ENCODE measurements around the gene DMD.
"Not testable (repeated sequence)": the region's sequence is repeated elsewhere in the genome, so short reads cannot be mapped to it uniquely, and the experiment has no call there.

The DMD gene

GRCh38 chrX:31591355-31591754, 1620.0 kb downstream of the DMD start:
- no peak for DNase-seq (ENCODE audit: low spot score)

DNA sequence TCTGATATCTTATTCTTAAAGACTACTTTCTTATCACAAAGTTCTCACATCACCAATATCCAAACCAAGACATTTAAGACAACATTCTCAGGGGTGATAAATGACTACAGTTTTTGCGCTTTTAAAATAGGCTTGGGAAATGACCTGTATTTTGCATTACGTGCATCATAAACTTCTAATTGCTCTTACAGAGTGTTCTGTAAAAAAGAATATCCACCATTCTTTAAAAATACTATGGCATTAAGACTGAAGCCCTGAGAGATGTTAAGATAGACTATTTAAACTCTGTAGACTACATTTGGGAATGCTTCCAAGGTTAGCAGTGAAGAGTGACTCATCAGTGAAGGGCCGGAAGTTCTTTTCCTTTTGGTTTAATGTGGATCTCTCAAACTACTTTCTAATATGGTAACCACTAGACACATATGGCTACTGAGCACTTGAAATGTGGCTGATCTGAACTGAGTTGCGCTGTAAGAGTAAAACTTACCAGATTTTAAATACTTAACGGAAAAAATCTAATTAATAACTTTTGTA, 1620.7 kb downstream of the DMD start:
- DNase-seq (ENCODE audit: low spot score): no peak

DNA sequence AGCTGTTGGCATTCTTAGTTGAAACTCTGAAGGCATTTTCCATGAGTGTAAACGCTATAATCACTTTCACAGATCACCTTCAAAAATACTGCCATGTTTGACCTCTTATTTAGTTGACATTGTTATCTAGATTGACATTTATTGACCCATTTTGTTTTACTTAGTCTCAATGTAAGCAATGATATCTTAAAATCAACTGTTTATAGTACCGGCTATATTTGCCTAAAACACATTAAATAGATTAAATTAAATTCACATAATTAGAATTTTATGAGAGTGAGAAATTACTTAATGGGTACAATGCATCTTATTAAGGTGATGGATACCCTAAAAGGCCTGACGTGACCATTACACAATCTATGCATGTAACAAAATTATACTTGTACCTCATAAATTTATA, 1621.8 kb downstream of the DMD start:
- no peak for DNase-seq (ENCODE audit: low spot score)

DNA sequence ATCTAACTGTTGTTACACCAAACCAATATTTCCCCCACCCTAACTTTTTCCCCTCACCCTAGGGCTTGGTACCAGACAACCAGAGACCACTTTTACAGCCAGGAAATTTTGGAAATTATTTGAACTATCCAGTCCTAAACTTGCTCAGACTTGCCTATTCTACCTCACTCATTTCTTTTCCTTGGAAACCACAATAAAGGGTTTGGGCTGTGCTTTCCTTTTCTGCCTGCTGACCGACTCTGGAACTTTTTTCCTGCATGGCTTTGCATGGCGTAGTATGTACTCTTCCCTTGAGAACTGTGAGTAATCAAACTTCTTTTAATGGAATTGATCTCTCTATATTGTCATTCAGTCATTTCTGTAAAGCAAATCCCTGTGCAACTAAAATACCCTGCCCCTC, 1623.0 kb downstream of the DMD start:
- no peak for DNase-seq (ENCODE audit: low spot score)

- DNase-seq (ENCODE audit: low spot score): not testable (repeated sequence)
These were observed 1627.5 kb downstream of the DMD start for GRCh38 chrX:31583892-31584291.

DNA sequence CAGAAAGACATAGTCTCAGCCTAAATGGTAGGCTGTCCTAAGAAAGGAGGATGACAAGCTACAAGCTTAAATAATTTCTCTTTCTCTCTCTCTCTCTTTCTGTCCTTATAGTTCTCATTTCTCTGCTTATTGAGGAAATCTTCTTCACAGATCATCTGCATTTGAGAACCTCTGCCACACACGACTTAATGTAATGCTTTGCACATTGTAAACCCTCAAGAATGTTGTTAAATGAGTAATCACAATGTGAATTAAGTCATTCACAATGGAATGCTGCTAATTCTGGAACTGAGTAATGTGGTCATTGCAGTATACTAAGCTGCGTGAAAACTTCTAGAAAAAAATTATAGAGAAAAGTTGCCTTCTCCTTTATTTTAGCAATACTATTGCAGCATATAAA, 1630.6 kb downstream of the DMD start:
- no peak for DNase-seq (ENCODE audit: low spot score)

DNA sequence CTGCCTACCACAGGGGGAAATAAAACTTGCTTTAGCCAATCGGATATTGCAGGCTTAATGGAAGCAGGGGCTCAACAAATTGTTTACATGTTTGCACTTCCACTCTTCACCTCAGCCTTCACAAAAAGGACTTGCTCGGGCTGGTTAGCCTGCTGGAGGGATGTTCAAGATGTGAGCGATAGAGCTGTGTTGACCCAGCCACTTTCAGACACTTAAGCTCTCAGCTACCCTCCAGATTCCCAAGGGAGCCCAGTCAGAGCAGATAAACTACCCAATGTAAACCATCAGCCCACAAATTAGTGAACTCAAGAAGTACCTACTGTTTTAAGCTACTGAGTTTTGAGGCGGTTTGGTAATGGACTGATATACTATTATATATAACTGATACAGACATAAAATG, 1631.1 kb downstream of the DMD start:
- DNase-seq (ENCODE audit: low spot score): no peak

DNA sequence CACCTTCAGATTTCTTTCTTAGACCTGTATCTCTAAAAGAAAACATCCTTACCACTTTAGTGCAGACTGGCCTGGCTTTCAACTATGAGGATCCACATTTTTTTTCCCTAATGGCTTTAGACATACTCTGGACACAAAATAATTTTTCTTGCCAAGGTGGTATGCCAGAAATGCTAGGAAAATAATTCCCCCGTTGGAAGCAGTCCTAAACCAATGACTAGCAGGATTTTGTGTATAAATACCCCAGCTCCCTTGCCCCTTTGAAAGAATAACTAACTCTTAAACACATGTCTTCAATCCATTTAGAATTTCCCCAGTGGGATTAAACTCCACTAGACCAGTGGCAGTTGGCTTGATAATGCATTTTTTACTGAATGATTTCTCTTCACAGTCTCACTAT, 1639.0 kb downstream of the DMD start:
- DNase-seq (ENCODE audit: low spot score): no peak

DNA sequence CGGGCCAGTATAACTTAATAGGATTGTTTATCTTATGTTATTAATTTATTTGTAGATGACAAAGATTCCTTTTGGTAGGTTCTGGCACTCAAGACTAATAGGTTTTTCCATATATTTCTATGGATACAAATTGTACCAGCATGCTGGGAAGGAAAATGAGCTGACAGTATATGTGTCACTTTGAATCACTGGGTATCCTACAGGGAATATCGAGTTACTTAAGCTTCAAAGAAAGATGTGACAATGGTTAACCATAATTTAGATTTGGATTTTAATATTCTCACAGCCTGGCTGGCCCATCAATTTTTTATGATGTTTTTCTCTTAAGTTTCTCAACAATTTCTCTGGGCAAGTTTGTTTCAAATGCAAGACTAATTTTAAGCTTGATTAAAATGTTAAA, 1640.7 kb downstream of the DMD start:
- no peak for DNase-seq (ENCODE audit: low spot score)

DNA sequence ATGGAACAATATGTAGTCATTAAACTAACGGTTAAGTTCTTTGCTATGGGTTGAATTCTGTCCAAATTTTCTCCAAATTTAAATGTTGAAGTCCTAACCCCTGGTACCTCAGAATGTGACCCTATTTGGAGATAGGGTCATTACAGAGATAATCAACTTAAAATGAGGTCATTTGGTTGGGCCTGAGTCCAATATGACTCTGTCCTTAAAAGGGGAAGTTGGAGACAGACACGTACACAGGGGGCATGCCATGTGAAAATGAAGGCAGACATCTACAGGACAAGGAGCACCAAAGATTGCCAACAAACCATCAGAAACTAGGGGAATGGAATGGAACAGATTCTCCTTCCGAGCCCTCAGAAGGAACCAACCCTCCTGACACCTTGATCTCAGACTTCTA, 1647.6 kb downstream of the DMD start:
- peak; percentile 0 for DNase-seq (ENCODE audit: low spot score)

DNA sequence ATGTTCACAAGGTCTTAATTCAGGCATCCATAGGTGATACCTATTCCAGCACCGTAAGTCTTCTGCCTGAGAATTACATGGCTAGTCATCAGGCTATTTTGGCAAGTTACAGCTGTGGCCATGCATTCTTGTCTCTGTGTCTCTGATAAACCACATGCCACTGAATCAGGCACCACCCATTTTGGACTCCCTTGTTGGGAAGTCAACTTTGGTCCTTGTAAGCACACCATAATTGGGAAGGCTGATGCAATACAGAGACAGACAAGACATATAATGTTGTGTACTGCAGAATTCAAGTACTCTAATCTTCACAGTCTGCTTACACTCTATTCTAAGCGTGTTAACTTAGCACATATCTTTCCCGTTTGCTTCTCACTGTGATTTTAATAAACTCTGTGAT, 1655.8 kb downstream of the DMD start:
- DNase-seq (ENCODE audit: low spot score): no peak

DNA sequence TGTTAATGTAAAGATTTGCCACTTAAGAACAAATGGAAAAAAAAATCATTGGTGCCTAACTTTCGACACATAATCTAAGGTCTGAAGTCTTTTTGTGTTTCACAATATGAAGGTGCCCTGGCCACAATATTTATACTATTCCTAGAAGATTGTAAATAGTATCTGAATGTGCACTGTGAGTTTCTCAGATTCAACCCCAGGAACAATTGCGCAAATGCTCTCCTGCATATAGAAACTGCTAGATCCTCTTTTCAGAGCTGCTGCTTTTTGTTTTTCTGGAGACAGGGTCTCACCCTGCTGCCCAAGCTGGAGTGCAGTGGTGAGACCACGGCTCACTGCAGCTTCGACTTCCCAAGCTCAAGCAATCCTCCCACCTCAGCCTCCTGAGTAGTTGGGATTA, 1659.4 kb downstream of the DMD start:
- no peak for DNase-seq (ENCODE audit: low spot score)

DNA sequence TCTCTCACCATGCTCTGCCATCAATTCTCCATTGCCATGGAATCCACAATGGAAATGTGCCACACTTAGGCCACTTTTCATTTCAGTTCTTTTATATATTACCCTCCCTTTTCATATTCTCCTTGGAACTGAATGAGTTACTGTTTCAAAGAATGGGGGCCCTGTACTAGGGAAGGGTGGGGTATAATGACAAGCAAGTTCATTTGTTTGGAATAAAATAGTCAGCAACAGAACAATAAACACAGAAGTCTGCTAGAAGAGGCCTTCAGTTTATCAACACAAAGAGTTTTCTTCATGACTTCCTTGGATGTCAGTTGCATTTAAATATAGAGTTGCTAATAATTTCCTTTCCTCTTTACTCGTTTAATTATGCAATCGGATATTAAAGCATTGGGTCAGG, 1661.2 kb downstream of the DMD start:
- no peak for DNase-seq (ENCODE audit: low spot score)

DNA sequence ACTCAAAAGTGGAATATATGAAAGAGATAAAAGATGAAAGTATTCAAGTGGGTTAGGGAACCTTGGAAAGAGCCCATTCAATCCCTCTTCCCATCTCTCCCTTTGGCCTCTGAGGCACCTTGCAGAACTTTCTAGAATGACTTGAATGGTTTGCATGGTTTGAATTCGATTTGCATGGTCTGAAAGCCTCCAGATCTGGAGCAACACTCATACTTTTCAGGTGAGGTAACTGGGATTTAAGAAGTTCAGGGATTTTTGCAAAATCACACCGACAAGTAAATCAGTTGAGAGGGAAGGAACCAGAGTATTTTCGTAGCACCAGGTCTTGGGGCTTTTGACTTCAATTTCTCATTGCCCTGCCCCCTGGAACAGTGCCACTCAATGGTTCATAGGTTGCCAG, 1663.5 kb downstream of the DMD start:
- no peak for DNase-seq (ENCODE audit: low spot score)

- DNase-seq (ENCODE audit: low spot score): no peak
These were observed 1663.9 kb downstream of the DMD start for GRCh38 chrX:31547416-31547815.

- no peak for DNase-seq (ENCODE audit: low spot score)
These were observed 1665.2 kb downstream of the DMD start for GRCh38 chrX:31546126-31546525.

DNA sequence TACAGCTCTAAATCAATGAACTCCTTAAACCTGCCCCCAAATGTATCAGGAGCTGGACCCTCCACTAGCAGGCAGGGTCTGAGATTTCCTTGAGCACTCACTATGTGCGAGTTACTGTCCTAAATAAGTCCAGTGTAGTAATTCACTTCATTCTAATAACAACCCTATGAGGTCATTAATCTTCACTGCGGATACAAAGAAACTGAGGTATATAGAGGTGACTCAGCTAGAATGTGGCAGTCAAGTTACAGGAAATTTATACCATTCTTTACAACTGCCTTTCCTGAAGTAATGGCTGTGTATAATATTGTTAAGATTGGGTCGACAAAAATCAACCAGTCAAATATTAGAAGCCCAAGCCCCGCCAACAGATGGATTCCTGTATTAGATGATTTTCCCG, 1665.6 kb downstream of the DMD start:
- DNase-seq (ENCODE audit: low spot score): no peak

- no peak for DNase-seq (ENCODE audit: low spot score)
These were observed 1666.2 kb downstream of the DMD start for GRCh38 chrX:31545191-31545590.

DNA sequence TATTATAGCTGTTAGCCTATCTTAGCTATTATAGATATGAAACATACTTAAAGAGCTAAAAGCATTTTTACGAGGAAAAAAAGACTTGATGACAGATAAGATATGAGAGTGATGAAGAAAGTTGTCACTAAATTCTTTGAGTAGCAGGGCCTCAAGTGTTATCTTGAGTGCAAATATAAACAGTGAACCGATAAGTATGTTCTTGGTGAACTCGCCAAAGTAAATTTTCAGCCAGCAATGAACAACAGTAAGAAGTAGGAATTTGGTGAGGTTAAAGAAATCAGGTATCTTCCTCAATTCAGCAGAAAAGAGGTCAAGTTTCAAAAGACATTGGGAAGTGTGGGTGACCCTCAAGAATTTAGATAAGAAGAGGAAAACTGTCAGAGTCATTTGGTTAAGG, 1667.7 kb downstream of the DMD start:
- no peak for DNase-seq (ENCODE audit: low spot score)

DNA sequence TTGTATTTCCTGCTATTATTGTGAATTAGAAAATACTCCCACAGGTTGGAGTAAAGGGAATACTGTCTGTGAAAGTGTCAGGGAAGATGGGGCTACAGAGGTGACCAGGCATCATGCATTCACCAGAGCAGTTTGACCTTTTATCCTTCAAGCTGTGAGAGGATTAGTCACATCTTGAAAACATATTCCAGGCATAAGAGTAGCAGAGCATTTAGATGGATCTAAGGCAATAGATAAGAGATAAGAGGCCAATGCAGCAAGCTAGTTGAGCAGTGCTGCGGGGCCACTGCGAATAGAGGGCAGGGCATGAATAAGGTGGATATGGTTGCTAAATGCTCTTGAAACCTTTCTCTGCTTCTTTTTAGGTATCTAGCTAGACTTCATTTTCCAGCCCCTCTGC, 1668.8 kb downstream of the DMD start:
- DNase-seq (ENCODE audit: low spot score): no peak

DNA sequence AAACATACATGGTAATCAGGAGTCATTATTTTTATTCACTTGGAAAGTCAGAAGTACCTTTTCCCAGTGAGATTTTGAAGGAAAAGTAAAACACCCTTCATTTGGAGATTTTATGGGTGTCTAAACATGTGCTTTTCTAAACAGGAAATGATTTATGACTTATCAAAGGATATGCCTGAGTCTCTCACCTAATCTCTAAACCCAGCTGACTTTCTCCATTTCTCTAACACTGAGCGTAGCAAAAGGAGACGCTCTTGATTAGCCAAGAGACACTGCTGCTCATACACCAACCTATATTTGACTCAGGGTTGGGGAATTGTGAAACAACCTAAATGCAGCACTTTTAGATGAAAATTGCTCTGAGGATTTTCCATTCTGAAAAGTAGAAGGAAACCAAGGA, 1671.0 kb downstream of the DMD start:
- no peak for DNase-seq (ENCODE audit: low spot score)

DNA sequence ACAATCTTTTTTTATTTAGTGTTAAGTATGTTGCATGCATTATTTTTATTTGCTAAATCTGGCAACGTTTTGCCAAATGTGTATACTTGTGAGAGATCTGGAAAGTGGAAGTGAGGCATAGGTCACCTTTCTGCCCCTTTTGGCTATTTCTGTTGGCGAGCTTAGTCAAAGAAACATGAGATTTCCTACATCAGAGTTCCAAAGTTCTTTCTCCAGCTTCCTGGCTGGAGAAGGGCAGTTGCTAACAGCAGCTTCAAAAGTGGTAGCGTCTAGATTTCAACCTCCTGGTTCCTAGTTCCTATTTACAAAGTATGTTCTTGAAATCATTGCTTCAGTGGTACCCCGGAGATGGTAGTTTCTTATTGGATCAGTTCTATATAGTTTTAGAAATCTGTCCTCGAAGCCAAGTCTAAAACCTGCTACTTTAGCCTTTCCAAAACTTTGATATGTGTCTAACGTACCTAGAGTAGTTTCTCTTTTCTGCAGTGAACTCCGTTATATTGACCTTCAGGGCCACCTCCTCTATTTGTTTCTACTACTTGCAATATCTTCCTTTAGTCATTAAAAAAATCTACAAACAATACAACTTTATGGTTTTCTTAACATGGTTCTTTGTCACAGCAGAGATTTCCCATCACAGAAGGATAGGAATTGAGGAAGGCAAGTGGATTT, 1683.8 kb downstream of the DMD start:
- DNase-seq (ENCODE audit: low spot score): no peak

GRCh38 chrX:31523884-31524536, 1687.3 kb downstream of the DMD start:
- DNase-seq (ENCODE audit: low spot score): no peak

DNA sequence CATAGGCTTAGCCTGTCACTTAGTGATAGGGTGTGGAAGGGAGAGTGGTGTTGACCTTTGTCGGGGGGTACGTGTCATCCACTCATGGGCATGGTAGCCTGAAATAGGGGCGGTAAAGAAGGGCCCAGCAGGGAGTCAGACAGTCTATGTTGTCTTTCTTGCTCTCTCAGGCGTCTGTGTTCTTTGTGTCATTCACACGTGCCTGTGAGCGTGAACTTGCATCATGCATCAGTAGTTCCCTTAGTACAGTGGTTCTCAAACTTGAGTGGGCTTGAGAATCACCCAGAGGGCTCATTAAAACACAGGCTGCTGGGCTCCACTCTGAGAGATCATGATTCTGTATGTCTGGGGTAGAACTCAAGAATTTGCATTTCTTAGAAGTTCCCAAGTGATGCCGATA, 1688.6 kb downstream of the DMD start:
- no peak for DNase-seq (ENCODE audit: low spot score)
